ENCODE measurements around the gene SAMD4A.

Gene SAMD4A

GRCh38 chr14:54804538-54805041 is 237.7 kb downstream of the SAMD4A start:
- H3K4me3 ChIP-seq (ENCODE audit: low read length): no peak overlapping the region

GRCh38 chr14:54805070-54805444 is 238.1 kb downstream of the SAMD4A start:
- H3K4me3 ChIP-seq (ENCODE audit: low read length): no peak overlapping the region
- TF ChIP-seq ZNF274 (IDR thresholded peaks at IDR 0.05; ENCODE audit: low read depth, low read length): no peak

More at GRCh38 chr14:54804538-54805041, 237.7 kb downstream of the SAMD4A start:
- no peak for TF ChIP-seq ZNF274 (IDR thresholded peaks at IDR 0.05; ENCODE audit: low read depth, low read length)

- no peak overlapping the region for H3K4me3 ChIP-seq (ENCODE audit: low read length)
- no peak for TF ChIP-seq ZNF274 (IDR thresholded peaks at IDR 0.05; ENCODE audit: low read depth, low read length)
Observed at GRCh38 chr14:54805445-54806322, 238.8 kb downstream of the SAMD4A start.

GRCh38 chr14:54806616-54807015 is 239.7 kb downstream of the SAMD4A start:
- no peak overlapping the region for H3K4me3 ChIP-seq (ENCODE audit: low read length)
- no peak for TF ChIP-seq ZNF274 (IDR thresholded peaks at IDR 0.05; ENCODE audit: low read depth, low read length)

- TF ChIP-seq ZNF274 (IDR thresholded peaks at IDR 0.05; ENCODE audit: low read depth, low read length): no peak
- H3K4me3 ChIP-seq (ENCODE audit: low read length): no peak overlapping the region
Observed at GRCh38 chr14:54807428-54807827, 240.5 kb downstream of the SAMD4A start.

GRCh38 chr14:54807881-54808280 is 241.0 kb downstream of the SAMD4A start:
- no peak overlapping the region for H3K4me3 ChIP-seq (ENCODE audit: low read length)
- no peak for TF ChIP-seq ZNF274 (IDR thresholded peaks at IDR 0.05; ENCODE audit: low read depth, low read length)

GRCh38 chr14:54808326-54809161 is 241.6 kb downstream of the SAMD4A start:
- H3K4me3 ChIP-seq (ENCODE audit: low read length): no peak overlapping the region
- no peak for TF ChIP-seq ZNF274 (IDR thresholded peaks at IDR 0.05; ENCODE audit: low read depth, low read length)

- no peak for TF ChIP-seq ZNF274 (IDR thresholded peaks at IDR 0.05; ENCODE audit: low read depth, low read length)
- H3K4me3 ChIP-seq (ENCODE audit: low read length): no peak overlapping the region
Observed at GRCh38 chr14:54809767-54810166, 242.8 kb downstream of the SAMD4A start.

- H3K4me3 ChIP-seq (ENCODE audit: low read length): no peak overlapping the region
- TF ChIP-seq ZNF274 (IDR thresholded peaks at IDR 0.05; ENCODE audit: low read depth, low read length): no peak
Observed at GRCh38 chr14:54812617-54813016, 245.7 kb downstream of the SAMD4A start.

GRCh38 chr14:54813081-54813480 is 246.2 kb downstream of the SAMD4A start:
- no peak for TF ChIP-seq ZNF274 (IDR thresholded peaks at IDR 0.05; ENCODE audit: low read depth, low read length)
- no peak overlapping the region for H3K4me3 ChIP-seq (ENCODE audit: low read length)

GRCh38 chr14:54814076-54814475 is 247.1 kb downstream of the SAMD4A start:
- TF ChIP-seq ZNF274 (IDR thresholded peaks at IDR 0.05; ENCODE audit: low read depth, low read length): no peak
- no peak overlapping the region for H3K4me3 ChIP-seq (ENCODE audit: low read length)

GRCh38 chr14:54815016-54815415 is 248.1 kb downstream of the SAMD4A start:
- no peak for TF ChIP-seq ZNF274 (IDR thresholded peaks at IDR 0.05; ENCODE audit: low read depth, low read length)
- H3K4me3 ChIP-seq (ENCODE audit: low read length): no peak overlapping the region

- no peak for TF ChIP-seq ZNF274 (IDR thresholded peaks at IDR 0.05; ENCODE audit: low read depth, low read length)
- H3K4me3 ChIP-seq (ENCODE audit: low read length): no peak overlapping the region
Observed at GRCh38 chr14:54815515-54815914, 248.6 kb downstream of the SAMD4A start.

GRCh38 chr14:54816450-54816849 is 249.5 kb downstream of the SAMD4A start:
- TF ChIP-seq ZNF274 (IDR thresholded peaks at IDR 0.05; ENCODE audit: low read depth, low read length): no peak
- H3K4me3 ChIP-seq (ENCODE audit: low read length): no peak overlapping the region

- no peak for TF ChIP-seq ZNF274 (IDR thresholded peaks at IDR 0.05; ENCODE audit: low read depth, low read length)
- H3K4me3 ChIP-seq (ENCODE audit: low read length): no peak overlapping the region
Observed at GRCh38 chr14:54817506-54817905, 250.6 kb downstream of the SAMD4A start.

Data from GM08714 (cell line).